ENCODE data around the gene ECEL1. TPM values are rescaled to one million over a fixed set of nuclear protein-coding genes. Genes with fewer than 3 reads are reported as not detected.
A peak's percentile ranks its signal among the peaks of the same experiment; 100 is the strongest.

Gene ECEL1
- total and polyA plus RNA-seq, 8 donors: 0.30 to 1.1 (median 0.76) TPM; not detected in 2

GRCh38 chr2:232522623-232523401 lies 35.2 kb upstream of the ECEL1 start:
- peaks cover 0 to 17% (median 8%) of the 10 kb centered on the region in 4 donors for H3K27me3 ChIP-seq
- TF ChIP-seq CTCF (IDR thresholded peaks at IDR 0.05): no peak
- H3K27ac ChIP-seq: no peak overlapping the region
- H3K4me1 ChIP-seq: peaks cover 0 to 22% (median 14%) of the 10 kb centered on the region in 3 donors
- FAIRE-seq (no peak), DNase-seq (no peak), ATAC-seq (no peak)
- peak overlapping the region in 1 of 4 donors; percentile 31 for H3K4me3 ChIP-seq
- H3K36me3 ChIP-seq: no peaks in the 10 kb centered on the region
- 15 to 19% methylated on average over 32 to 46 of the region's 46 CpGs for WGBS, 2 donors
- H3K9me3 ChIP-seq: no peaks in the 10 kb centered on the region
- intact Hi-C loops (cut with DNase I): no loop called here

- peaks cover 0 to 17% (median 8%) of the 10 kb centered on the region in 4 donors for H3K27me3 ChIP-seq
- peaks cover 0 to 22% (median 14%) of the 10 kb centered on the region in 3 donors for H3K4me1 ChIP-seq
- no peak for FAIRE-seq
- intact Hi-C loops (cut with DNase I): loop anchor here in 1 of 3 donors (2.0 kb wide), 1 partner anchor 77 kb away; no protein-coding TSS in a partner anchor
- TF ChIP-seq CTCF (IDR thresholded peaks at IDR 0.05): peak; percentile 90 to 96 (median 93)
- H3K4me3 ChIP-seq: peak overlapping the region in 2 of 4 donors; percentile 22 to 31
- peak in 4 of 6 donors; percentile 62 to 93 (median 78) for DNase-seq
- no peaks in the 10 kb centered on the region for H3K9me3 ChIP-seq
- peak; percentile 61 to 73 (median 69) for ATAC-seq
- WGBS, 2 donors: 5 to 6% methylated on average over 37 to 66 of the region's 66 CpGs
- H3K27ac ChIP-seq: no peak overlapping the region
- no peaks in the 10 kb centered on the region for H3K36me3 ChIP-seq
Observed at GRCh38 chr2:232521959-232522622, 34.5 kb upstream of the ECEL1 start.

GRCh38 chr2:232521098-232521497 lies 33.5 kb upstream of the ECEL1 start:
- Histone ChIP-seq H3K4me3 (no peak overlapping the region), H3K27me3 (peaks cover 0 to 17% (median 8%) of the 10 kb centered on the region in 4 donors), H3K9me3 (no peaks in the 10 kb centered on the region), H3K27ac (no peak overlapping the region), H3K36me3 (no peaks in the 10 kb centered on the region), H3K4me1 (peaks cover 0 to 22% (median 14%) of the 10 kb centered on the region in 3 donors)
- intact Hi-C loops (cut with DNase I): loop anchor here in 1 of 3 donors (2.0 kb wide), 1 partner anchor 76 kb away; no protein-coding TSS in a partner anchor
- no peak for TF ChIP-seq CTCF (IDR thresholded peaks at IDR 0.05)
- DNase-seq: peak in 1 of 6 donors; percentile 57
- FAIRE-seq: no peak
- ATAC-seq: no peak
- 84 to 87% methylated on average over 14 of the region's 14 CpGs for WGBS, 2 donors

- Histone ChIP-seq H3K9me3 (no peaks in the 10 kb centered on the region), H3K4me3 (no peak overlapping the region), H3K27ac (no peak overlapping the region), H3K27me3 (peaks cover 0 to 17% (median 8%) of the 10 kb centered on the region in 4 donors), H3K36me3 (no peaks in the 10 kb centered on the region), H3K4me1 (peaks cover 0 to 20% (median 14%) of the 10 kb centered on the region in 3 donors)
- no peak for ATAC-seq
- no peak for FAIRE-seq
- 60 to 75% methylated on average over 13 to 15 of the region's 15 CpGs for WGBS, 2 donors
- DNase-seq: peak in 1 of 6 donors; percentile 29
- no peak for TF ChIP-seq CTCF (IDR thresholded peaks at IDR 0.05)
- intact Hi-C loops (cut with DNase I): loop anchor here in 1 of 3 donors (2.0 kb wide), 1 partner anchor 76 kb away; no protein-coding TSS in a partner anchor
Observed at GRCh38 chr2:232520489-232520888, 32.9 kb upstream of the ECEL1 start.

Data from pancreas (tissue), 10 donors.